Measurements from ENCODE around the gene GPATCH11.
A peak's percentile ranks its signal among the peaks of the same experiment; 100 is the strongest.

The GPATCH11 gene

GRCh38 chr2:37110306-37111212 lies 26.2 kb downstream of the GPATCH11 start:
- no peak for DNase-seq

- no peak for DNase-seq
Measured at GRCh38 chr2:37111958-37112357, 27.6 kb downstream of the GPATCH11 start.

GRCh38 chr2:37117566-37117965 lies 33.2 kb downstream of the GPATCH11 start:
- DNase-seq, result no peak

GRCh38 chr2:37119157-37119556 lies 34.8 kb downstream of the GPATCH11 start:
- no peak for DNase-seq

GRCh38 chr2:37125416-37125815 lies 41.1 kb downstream of the GPATCH11 start:
- DNase-seq, result peak; percentile 42

- DNase-seq, result no peak
Measured at GRCh38 chr2:37132914-37133313, 48.6 kb downstream of the GPATCH11 start.

GRCh38 chr2:37142546-37142945 lies 58.2 kb downstream of the GPATCH11 start:
- DNase-seq, result no peak

GRCh38 chr2:37143974-37144373 lies 59.7 kb downstream of the GPATCH11 start:
- no peak for DNase-seq

GRCh38 chr2:37146062-37146461 lies 61.7 kb downstream of the GPATCH11 start:
- no peak for DNase-seq

GRCh38 chr2:37148325-37148724 lies 64.0 kb downstream of the GPATCH11 start:
- no peak for DNase-seq
